Spleen (tissue), 11 donors: ENCODE measurements around the gene C6orf62. TPM values are rescaled to one million over a fixed set of nuclear protein-coding genes. Genes with fewer than 3 reads are reported as not detected.
A peak's percentile ranks its signal among the peaks of the same experiment; 100 is the strongest.
"Not testable (repeated sequence)": the region's sequence is repeated elsewhere in the genome, so short reads cannot be mapped to it uniquely, and the experiment has no call there.

Source experiments
- DNase-seq: peaks from one replicate; pipeline ENCODE4 v3.0.0-alpha.2; 2020
- H3K27ac ChIP-seq, 8 donors: fragments of 200-600 bp; sonication (generic) in 7 of 8; 1 replicate in 4 of 8; 2 replicates in 4 of 8; pipeline versions ENCODE4 v1.5.0 to v1.8.0; 2016 to 2021; ENCODE audit warnings: inconsistent platforms in 4 of 8, mild to moderate bottlenecking in 4 of 8, moderate library complexity in 1 of 8
- H3K27me3 ChIP-seq, 7 donors: fragments of 200-600 bp; sonication (generic) in 6 of 7; replicated peaks in 1 of 7; 1 replicate in 4 of 7; 2 replicates in 3 of 7; pipeline versions ENCODE4 v1.5.0 to v1.8.0; 2016 to 2021; ENCODE audit warnings: inconsistent platforms in 3 of 7, mild to moderate bottlenecking in 1 of 7
- H3K36me3 ChIP-seq, 6 donors: fragments of 200-600 bp; sonication (generic) in 5 of 6; 1 replicate in 4 of 6; 2 replicates in 2 of 6; pipeline versions ENCODE4 v1.5.0 to v1.8.0; 2016 to 2021; ENCODE audit warnings: inconsistent platforms in 2 of 6
- H3K4me1 ChIP-seq, 6 donors: fragments of 200-600 bp; sonication (generic) in 5 of 6; 1 replicate in 3 of 6; 2 replicates in 3 of 6; pipeline versions ENCODE4 v1.5.0 to v1.8.0; 2016 to 2021; ENCODE audit warnings: inconsistent platforms in 3 of 6
- H3K4me3 ChIP-seq, 8 donors: fragments of 200-600 bp; sonication (generic) in 7 of 8; 1 replicate in 4 of 8; 2 replicates in 4 of 8; pipeline versions ENCODE4 v1.5.0 to v1.8.0; 2016 to 2021; ENCODE audit warnings: inconsistent platforms in 4 of 8, mild to moderate bottlenecking in 4 of 8, moderate library complexity in 2 of 8
- H3K9me3 ChIP-seq, 8 donors: fragments of 200-600 bp; sonication (generic) in 7 of 8; 1 replicate in 4 of 8; 2 replicates in 4 of 8; pipeline versions ENCODE4 v1.5.0 to v1.8.0; 2016 to 2021; ENCODE audit warnings: inconsistent platforms in 4 of 8
- CTCF ChIP-seq, 11 experiments: fragments of 200-600 bp in 7 of 11; fragments of 450-650 bp in 4 of 11; sonication (generic) in 4 of 11; IDR thresholded peaks in 8 of 11; conservative IDR thresholded peaks in 3 of 11; 1 replicate in 7 of 11; 2 replicates in 4 of 11; pipeline versions ENCODE4 v1.4.0 to v1.8.0; 2016 to 2021; ENCODE audit warnings: antibody characterized with exemption in 11 of 11, inconsistent platforms in 4 of 11, mild to moderate bottlenecking in 1 of 11
- POLR2A ChIP-seq, 3 donors: fragments of 450-650 bp; IDR thresholded peaks; one replicate each; pipeline ENCODE4 v1.5.1; 2017; ENCODE audit warnings: antibody characterized with exemption in 3 of 3, mild to moderate bottlenecking in 1 of 3
- POLR2AphosphoS5 ChIP-seq, 3 donors: sonication (generic); formaldehyde crosslinking; IDR thresholded peaks; one replicate each; pipeline ENCODE4 v1.5.1; 2017; ENCODE audit warnings: antibody characterized with exemption in 3 of 3
- WGBS, 5 donors: extraction: QIAGEN DNeasy Blood & Tissue Kit in 3 of 5; methylation state at CpG; one replicate each; pipeline versions ENCODE4 v1.1.5 to v1.1.7; 2013 to 2018; 5-methylcytosine and 5-hydroxymethylcytosine counted together
- intact Hi-C: fragments of 100-400 bp; cut with DNase I; formaldehyde crosslinking; loops from one replicate; pipeline ENCODE4 v1.15.0; 2023; ENCODE audit warnings: low total_unique reads
- polyA plus RNA-seq, 3 donors: library from polyadenylated mRNA; stranded (reverse); fragments of 200-250 nt; gene quantifications; one replicate each; pipeline ENCODE4 v1.2.1, GENCODE V29; 2013
- total RNA-seq, 7 donors: library from RNA; depleted of rRNA in 3 of 7; stranded (reverse); fragments of >200 nt in 3 of 7; fragmentation: NEBNext Ultra II Directional in 4 of 7; extraction: Animal tissue kit (Norgen Biotek cat#: 25700) in 4 of 7; gene quantifications; one replicate each; pipeline versions ENCODE4 v1.1.0 to v1.2.1, GENCODE V29; 2016 to 2021
- donor health status: healthy with polysubstance abuse.
- donor health status: DM: no; HTN: no; CAD: no; lungs with moderate emphysema.
- donor health status: DM: no; HTN: no; CAD: no.
- donor health status: Bipolar disorder and iron deficiency.
- donor health status: healthy.
- donor health status: DM: no; HTN: no; CAD: no.
- donor health status: DM: yes; HTN: yes; CAD: no.

The C6orf62 gene
- total and polyA plus RNA-seq, 10 donors, result 75.5 to 193 (median 136) TPM

DNA sequence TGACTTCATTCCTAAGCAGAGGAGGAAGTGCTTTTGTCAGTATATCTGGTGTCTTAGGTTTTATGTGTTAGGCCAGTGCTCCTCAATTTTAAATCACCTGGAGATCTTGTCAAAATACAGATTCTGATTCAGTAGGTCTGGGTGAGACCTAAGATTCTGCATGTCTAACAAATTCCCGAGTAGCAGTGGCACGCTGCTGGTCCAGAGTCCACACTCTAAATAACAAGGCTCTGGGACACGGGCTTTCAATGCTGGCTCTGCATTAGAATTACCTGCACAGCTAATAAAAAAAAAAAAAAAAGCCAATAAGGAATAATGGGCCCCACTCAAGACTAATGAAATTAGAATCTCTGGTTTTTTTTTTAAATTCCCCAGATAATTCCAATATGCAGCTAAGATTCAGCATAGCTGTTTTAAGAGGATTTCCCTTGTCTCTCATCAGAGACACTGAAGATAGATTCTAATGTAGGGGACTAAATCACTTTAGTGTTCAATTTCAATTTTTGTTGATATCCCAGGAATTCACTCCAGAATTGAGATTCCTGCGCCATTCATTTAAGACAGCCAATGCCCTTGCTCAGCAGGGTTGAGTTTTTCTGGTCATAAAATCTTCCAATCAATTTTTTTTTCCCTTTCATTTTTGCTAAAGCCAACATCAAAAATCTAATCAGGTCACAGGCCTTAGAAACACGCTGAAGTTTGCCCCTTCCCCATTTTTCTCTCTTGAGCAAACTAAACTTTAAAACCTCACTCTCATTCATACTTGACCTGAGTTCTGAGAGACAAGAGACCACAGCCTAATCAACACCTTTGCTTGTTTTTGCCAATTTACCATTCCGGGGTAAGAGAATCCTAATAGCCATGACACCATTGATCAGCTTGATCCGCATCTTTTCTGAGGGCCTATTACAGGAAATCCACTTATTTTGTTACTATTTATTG lies 54.6 kb downstream of the C6orf62 start:
- intact Hi-C loops, result no loop called here

GRCh38 chr6:24663189-24663588 lies 55.8 kb downstream of the C6orf62 start:
- Histone ChIP-seq H3K36me3 (peaks cover 0 to 49% (median 19%) of the 10 kb centered on the region in 6 donors), H3K9me3 (no peaks in the 10 kb centered on the region), H3K27me3 (no peaks in the 10 kb centered on the region), H3K27ac (no peak overlapping the region), H3K4me3 (no peak overlapping the region), H3K4me1 (peaks cover 23 to 70% (median 42%) of the 10 kb centered on the region in 6 donors)
- intact Hi-C loops, result no loop called here
- DNase-seq, result no peak
- WGBS, 5 donors, result 95 to 100% (median 100%) methylated on average over 1 of the region's 1 CpG
- no peak for TF ChIP-seq POLR2AphosphoS5 (IDR thresholded peaks at IDR 0.05)
- no peak for TF ChIP-seq POLR2A (IDR thresholded peaks at IDR 0.05)

More for the DNA sequence above, 54.6 kb downstream of the C6orf62 start:
- Histone ChIP-seq H3K9me3 (no peaks in the 10 kb centered on the region), H3K4me1 (peaks cover 23 to 70% (median 49%) of the 10 kb centered on the region in 6 donors), H3K27ac (peak overlapping the region in 3 of 8 donors; percentile 6 to 95 (median 93)), H3K4me3 (peak overlapping the region in 1 of 8 donors; percentile 88), H3K36me3 (peaks cover 0 to 47% (median 19%) of the 10 kb centered on the region in 6 donors), H3K27me3 (no peaks in the 10 kb centered on the region)
- no peak for TF ChIP-seq POLR2A (IDR thresholded peaks at IDR 0.05)
- TF ChIP-seq CTCF (IDR thresholded peaks at IDR 0.05 in 8 of 11, conservative IDR thresholded peaks at IDR 0.05 in 3 of 11), result no peak
- TF ChIP-seq POLR2AphosphoS5 (IDR thresholded peaks at IDR 0.05), result no peak
- DNase-seq, result no peak
- 93 to 99% (median 97%) methylated on average over 7 of the region's 7 CpGs for WGBS, 5 donors

DNA sequence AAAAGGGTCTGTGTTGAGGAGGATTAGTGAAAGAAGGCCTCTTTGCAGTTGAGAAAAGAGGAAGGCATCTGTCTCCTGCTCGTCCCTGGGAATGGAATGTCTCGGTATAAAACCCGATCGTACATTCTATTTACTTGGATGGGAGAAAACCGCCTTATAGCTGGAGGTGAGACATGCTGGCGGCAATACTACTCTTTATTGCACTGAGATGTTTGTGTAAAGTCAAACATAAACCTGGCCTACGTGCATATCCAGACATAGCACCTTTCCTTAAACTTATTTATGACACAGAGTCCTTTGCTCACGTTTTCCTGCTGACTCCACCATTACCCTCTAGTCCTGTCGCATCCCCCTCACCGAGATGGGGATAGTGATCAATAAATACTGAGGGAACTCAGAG lies 56.7 kb downstream of the C6orf62 start:
- Histone ChIP-seq H3K4me1 (peaks cover 18 to 65% (median 33%) of the 10 kb centered on the region in 6 donors), H3K27me3 (no peaks in the 10 kb centered on the region), H3K9me3 (no peaks in the 10 kb centered on the region), H3K4me3 (no peak overlapping the region), H3K27ac (no peak overlapping the region), H3K36me3 (peaks cover 0 to 58% (median 22%) of the 10 kb centered on the region in 6 donors)
- intact Hi-C loops, result no loop called here
- no peak for TF ChIP-seq POLR2A (IDR thresholded peaks at IDR 0.05)
- no peak for TF ChIP-seq CTCF (IDR thresholded peaks at IDR 0.05 in 8 of 11, conservative IDR thresholded peaks at IDR 0.05 in 3 of 11)
- no peak for TF ChIP-seq POLR2AphosphoS5 (IDR thresholded peaks at IDR 0.05)
- DNase-seq, result no peak
- 94 to 98% (median 97%) methylated on average over 10 of the region's 10 CpGs for WGBS, 5 donors

- peaks cover 0 to 63% (median 22%) of the 10 kb centered on the region in 6 donors for H3K36me3 ChIP-seq
- WGBS, 5 donors, result 95 to 97% (median 96%) methylated on average over 5 of the region's 5 CpGs
- DNase-seq, H3K9me3 ChIP-seq, H3K4me3 ChIP-seq, intact Hi-C loops, H3K27me3 ChIP-seq, H3K27ac ChIP-seq: not testable (repeated sequence)
- H3K4me1 ChIP-seq, result peaks cover 18 to 65% (median 33%) of the 10 kb centered on the region in 6 donors
Measured at GRCh38 chr6:24661759-24662158, 57.2 kb downstream of the C6orf62 start.

DNA sequence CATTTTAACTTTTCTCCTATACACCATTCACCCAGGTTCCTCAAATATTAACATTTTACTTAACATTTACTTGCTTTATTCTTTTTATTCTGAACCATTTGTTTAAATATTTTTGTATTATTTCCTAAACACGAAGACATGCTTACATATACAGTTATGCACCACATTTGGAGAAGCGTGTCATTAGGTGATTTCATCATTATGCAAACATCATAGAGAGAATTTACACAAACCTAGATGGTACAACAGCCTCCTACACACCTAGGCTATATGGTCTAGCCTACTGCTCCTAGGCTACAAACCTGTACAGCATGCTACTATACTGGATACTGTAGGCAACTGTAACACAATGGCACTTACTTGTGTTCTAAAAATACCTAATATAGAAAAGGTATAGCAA lies 58.8 kb downstream of the C6orf62 start:
- WGBS, 5 donors, result 77 to 97% (median 92%) methylated on average over 2 of the region's 2 CpGs
- H3K27ac ChIP-seq, result peak overlapping the region in 3 of 8 donors; percentile 73 to 85 (median 79)
- TF ChIP-seq POLR2A (IDR thresholded peaks at IDR 0.05) (no peak), CTCF (IDR thresholded peaks at IDR 0.05 in 8 of 11, conservative IDR thresholded peaks at IDR 0.05 in 3 of 11) (no peak), POLR2AphosphoS5 (IDR thresholded peaks at IDR 0.05) (no peak)
- H3K9me3 ChIP-seq, result no peaks in the 10 kb centered on the region
- intact Hi-C loops, result no loop called here
- H3K4me1 ChIP-seq, result peaks cover 9 to 68% (median 26%) of the 10 kb centered on the region in 6 donors
- peaks cover 0 to 80% (median 23%) of the 10 kb centered on the region in 6 donors for H3K36me3 ChIP-seq
- no peak overlapping the region for H3K4me3 ChIP-seq
- no peak for DNase-seq
- H3K27me3 ChIP-seq, result no peaks in the 10 kb centered on the region
